ENCODE measurements around the gene SPNS2. TPM values are rescaled to one million over a fixed set of nuclear protein-coding genes. Genes with fewer than 3 reads are reported as not detected.

The SPNS2 gene
- total RNA-seq, 1 experiment from 2014 or later, result 0.33 TPM

- Mint-ChIP-seq H3K36me3 (ENCODE audit: insufficient read depth in 1 of 3, low read depth in 3 of 3) (no peaks in the 10 kb centered on the region; a peak in 1 of 7 replicates), H3K27me3 (ENCODE audit: low read depth) (peaks cover 58% of the 10 kb centered on the region), H3K4me1 (peaks cover 9 to 26% of the 10 kb centered on the region in 2 experiments), H3K27ac (no peak overlapping the region), H3K9me3 (no peaks in the 10 kb centered on the region), H3K4me3 (no peak overlapping the region)
- Histone ChIP-seq H2BK20ac (ENCODE audit: low read depth, low read length, poor library complexity, severe bottlenecking) (no peak overlapping the region), H3K9ac (ENCODE audit: extremely low read depth, insufficient read length, low read length) (no peak overlapping the region), H2BK120ac (ENCODE audit: low read depth, low read length, poor library complexity, severe bottlenecking) (no peak overlapping the region), H3K79me2 (ENCODE audit: insufficient read depth, low read length) (no peaks in the 10 kb centered on the region), H4K91ac (ENCODE audit: insufficient read length, low read depth, low read length) (no peak overlapping the region), H3K27me3 (ENCODE audit: insufficient read depth, low read length) (peaks cover 19% of the 10 kb centered on the region; the same call in 1 of the 2 replicates), H4K5ac (ENCODE audit: insufficient read length, low read depth, low read length) (no peak overlapping the region), H3K4me1 (ENCODE audit: insufficient read depth, low read length) (no peaks in the 10 kb centered on the region), H3T11ph (ENCODE audit: low read length) (no peak overlapping the region), H4K20me1 (ENCODE audit: control insufficient read depth, insufficient read depth, insufficient read length) (peaks cover 2% of the 10 kb centered on the region), H3K79me1 (ENCODE audit: insufficient read depth, low read depth, low read length, poor library complexity, severe bottlenecking) (no peaks in the 10 kb centered on the region), H2BK5ac (ENCODE audit: insufficient read length, low read length) (no peak overlapping the region), H3K14ac (ENCODE audit: insufficient read depth, low read length) (no peak overlapping the region), H2BK15ac (ENCODE audit: low read depth, low read length) (no peak overlapping the region), H3K27ac (ENCODE audit: insufficient read length, low read depth, low read length) (no peak overlapping the region), H3K18ac (ENCODE audit: insufficient read length, low read depth, low read length) (no peak overlapping the region), H2AFZ (ENCODE audit: low read length) (no peak overlapping the region), H3K4me2 (ENCODE audit: insufficient read depth, insufficient read length, low read length) (no peak overlapping the region), H2AK5ac (ENCODE audit: insufficient read length, low read length) (no peak overlapping the region), H3K23me2 (ENCODE audit: insufficient read length, low read depth, low read length, poor library complexity, severe bottlenecking) (peaks cover 8% of the 10 kb centered on the region), H3K9me3 (ENCODE audit: control insufficient read depth, low read depth, low read length) (no peaks in the 10 kb centered on the region), H3K23ac (ENCODE audit: insufficient read length, low read depth, low read length) (no peak overlapping the region), H3K4ac (ENCODE audit: low read depth, low read length) (no peak overlapping the region), H2BK12ac (ENCODE audit: insufficient read length, low read depth, low read length) (no peak overlapping the region), H3K56ac (ENCODE audit: insufficient read length, low read depth, low read length) (no peak overlapping the region), H4K8ac (replicated peaks; ENCODE audit: insufficient read length, low read depth, low read length) (no peak overlapping the region)
- TF ChIP-seq, protein P1, sequence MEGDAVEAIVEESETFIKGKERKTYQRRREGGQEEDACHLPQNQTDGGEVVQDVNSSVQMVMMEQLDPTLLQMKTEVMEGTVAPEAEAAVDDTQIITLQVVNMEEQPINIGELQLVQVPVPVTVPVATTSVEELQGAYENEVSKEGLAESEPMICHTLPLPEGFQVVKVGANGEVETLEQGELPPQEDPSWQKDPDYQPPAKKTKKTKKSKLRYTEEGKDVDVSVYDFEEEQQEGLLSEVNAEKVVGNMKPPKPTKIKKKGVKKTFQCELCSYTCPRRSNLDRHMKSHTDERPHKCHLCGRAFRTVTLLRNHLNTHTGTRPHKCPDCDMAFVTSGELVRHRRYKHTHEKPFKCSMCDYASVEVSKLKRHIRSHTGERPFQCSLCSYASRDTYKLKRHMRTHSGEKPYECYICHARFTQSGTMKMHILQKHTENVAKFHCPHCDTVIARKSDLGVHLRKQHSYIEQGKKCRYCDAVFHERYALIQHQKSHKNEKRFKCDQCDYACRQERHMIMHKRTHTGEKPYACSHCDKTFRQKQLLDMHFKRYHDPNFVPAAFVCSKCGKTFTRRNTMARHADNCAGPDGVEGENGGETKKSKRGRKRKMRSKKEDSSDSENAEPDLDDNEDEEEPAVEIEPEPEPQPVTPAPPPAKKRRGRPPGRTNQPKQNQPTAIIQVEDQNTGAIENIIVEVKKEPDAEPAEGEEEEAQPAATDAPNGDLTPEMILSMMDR (conservative IDR thresholded peaks at IDR 0.05), result no peak
- DNase-seq, result no peak
- no CpG with 5 or more reads among the region's 9 CpGs for WGBS (ENCODE audit: extremely low coverage, insufficient read length, low lambda C conversion rate)
These were observed 89.1 kb downstream of the SPNS2 start for GRCh38 chr17:4587803-4588202.
